ENCODE measurements around the gene B4GALNT4.
"Not testable (repeated sequence)": the region's sequence is repeated elsewhere in the genome, so short reads cannot be mapped to it uniquely, and the experiment has no call there.

The B4GALNT4 gene

DNA sequence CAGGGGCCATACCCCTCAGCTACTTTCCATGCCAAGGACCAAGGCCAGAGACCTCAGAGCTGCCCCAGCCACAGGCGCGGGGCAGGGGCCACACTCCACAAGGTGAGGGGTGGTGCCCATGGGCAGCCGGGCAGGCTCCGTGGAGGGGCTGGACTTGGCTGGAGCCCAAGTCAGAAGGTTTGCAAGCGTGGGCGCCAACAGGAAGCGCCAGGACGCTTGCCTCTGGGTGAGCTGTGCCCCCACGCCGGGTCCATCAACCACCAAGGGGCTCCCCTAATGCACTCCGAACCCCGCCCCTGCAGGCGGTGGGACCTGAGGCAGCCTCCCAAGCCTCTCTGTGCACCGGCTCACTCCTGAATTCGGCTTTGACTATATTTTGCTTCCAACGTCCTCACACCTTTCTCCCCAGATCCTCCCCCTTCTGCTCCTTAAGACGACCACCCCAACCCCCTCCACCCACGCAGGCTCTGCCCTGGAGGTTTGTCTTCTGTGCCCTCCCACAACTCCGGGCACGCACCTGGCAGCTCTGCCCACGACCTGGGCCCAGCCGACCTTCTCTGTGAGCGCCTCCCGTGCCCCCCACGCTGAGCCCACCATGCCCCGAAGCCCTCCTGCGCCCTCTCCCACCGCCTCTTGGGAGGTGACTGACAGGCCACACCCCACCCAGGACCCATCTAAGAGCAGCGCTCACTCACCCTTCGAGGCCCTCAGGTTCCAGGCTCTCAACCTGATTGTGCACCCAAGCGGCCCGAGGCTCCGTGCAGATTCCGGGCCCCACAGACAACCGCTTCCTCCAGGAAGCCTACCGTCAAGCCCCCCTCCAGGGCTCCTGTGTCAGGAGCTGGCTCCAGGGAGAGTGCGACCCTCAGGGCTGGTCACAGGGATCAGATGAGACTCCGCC, 22.1 kb downstream of the B4GALNT4 start:
- no peak for DNase-seq (ENCODE audit: low read depth in 3 of 3)

- no peak for DNase-seq (ENCODE audit: low read depth in 3 of 3)
Measured at GRCh38 chr11:392102-392777, 22.9 kb downstream of the B4GALNT4 start.

DNA sequence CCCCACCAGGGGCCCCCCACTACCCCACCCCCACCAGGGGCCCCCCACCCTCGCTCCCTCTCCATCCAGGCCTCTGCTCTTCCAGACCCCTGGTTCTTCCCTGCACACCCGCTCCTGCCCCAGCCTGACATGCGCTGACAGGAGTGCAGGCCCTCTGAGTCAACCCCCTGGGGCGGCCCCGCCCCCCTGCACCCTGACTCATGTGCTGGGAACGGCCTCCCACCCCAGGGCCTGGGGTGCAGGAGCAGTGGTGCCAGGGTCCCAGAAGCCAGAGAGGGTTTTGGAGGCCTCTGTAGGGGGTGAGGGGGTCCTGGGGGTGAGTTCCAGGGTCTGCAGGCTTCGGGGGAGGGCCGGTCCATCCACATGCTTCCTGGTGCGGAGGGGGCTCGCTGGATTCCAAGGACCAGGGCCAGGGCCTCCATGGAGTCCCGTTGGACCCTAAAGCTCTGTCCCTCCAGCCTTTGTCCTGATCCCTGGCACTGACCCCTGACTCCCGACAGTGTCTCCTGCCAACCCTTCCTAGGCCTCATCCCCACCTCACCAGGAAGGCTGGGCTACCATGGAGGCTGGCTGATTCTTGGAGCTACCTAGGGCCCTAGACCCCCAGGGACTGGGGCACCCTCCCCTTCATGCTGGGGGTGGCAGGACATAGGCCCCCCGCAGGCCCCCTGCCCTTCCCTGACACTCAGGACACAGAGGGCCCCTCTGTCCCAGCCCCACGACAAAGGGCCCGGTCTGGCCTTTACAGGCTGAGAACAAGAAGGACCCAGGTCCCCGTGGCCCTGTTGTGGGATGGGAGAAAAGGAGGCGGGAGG, 24.1 kb downstream of the B4GALNT4 start:
- DNase-seq (ENCODE audit: low read depth in 3 of 3) = no peak

DNA sequence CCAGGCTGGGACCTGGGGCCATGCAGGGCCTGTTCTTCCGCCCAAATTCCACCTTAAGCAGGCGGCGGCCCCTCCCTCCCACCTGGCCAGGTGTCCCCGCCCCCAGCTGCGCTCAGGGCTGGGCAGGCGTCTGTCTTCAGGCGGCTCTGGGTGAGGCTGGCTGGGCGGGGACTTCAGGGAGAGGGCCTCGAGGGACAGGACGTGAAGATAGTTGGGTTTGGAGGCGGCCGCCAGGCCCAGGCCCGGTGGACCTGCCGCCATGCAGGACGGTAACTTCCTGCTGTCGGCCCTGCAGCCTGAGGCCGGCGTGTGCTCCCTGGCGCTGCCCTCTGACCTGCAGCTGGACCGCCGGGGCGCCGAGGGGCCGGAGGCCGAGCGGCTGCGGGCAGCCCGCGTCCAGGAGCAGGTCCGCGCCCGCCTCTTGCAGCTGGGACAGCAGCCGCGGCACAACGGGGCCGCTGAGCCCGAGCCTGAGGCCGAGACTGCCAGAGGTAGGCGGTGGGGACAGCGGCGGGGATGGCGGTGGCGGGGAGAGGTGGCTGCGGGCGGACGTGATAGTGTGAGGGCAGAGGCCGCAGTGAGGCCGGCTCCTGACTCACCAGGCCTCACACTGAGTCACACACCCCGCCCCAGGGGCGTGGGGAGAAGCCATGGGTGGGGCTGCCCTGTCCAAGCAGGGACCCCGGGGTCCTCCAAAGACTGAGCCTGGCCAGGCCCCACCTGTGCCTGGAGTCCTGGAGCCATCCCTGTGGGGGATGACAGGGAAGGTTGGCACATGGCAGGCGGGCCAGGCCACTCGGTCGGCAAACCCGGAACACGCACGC, 24.9 kb downstream of the B4GALNT4 start, which contains the start of gene PKP3:
Gene PKP3 (plus strand): TSS at position 176 of the 824 bp plus-strand sequence. CDS start 84 bp downstream, at position 260.
- no peak for DNase-seq (ENCODE audit: low read depth in 3 of 3)

DNA sequence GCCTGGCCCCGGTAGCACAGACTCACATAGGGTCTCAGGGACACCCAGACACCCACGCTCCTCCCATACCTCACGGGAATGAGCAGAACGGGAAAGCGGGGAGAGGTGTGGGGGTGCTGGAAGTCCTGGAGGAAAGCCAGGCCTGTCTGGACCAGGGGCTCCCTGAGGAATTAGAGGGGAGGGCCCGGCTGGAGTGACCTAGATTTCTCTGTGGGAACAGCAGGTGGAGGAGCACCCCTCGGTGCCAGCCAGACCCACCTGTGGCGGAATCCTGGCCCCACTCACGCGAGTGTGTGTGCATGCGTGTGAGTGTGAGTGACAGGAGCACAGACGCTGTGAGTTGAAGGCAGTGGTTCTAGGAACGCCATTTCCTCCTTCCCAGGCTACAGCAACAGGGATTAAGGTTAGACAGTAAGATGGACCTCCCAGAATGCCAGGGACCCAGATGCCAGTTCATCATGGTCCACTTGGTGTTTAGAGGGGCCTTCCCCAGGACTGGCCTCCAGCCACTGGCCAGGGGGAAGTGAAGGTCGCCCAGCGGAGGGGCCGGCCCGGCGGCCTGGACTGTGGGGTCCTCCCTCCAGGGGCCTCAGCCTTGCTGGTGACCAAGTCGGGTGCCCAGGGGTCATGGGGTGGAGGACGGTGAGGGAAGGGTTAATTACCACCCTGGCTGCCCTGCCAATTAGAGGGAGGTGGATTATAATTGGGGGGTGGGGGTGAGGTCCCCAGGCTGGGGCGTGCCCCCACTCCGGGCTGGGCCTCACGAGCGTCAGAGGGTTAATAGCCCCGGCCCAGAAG, 25.8 kb downstream of the B4GALNT4 start:
- no peak for DNase-seq (ENCODE audit: low read depth in 3 of 3)

DNA sequence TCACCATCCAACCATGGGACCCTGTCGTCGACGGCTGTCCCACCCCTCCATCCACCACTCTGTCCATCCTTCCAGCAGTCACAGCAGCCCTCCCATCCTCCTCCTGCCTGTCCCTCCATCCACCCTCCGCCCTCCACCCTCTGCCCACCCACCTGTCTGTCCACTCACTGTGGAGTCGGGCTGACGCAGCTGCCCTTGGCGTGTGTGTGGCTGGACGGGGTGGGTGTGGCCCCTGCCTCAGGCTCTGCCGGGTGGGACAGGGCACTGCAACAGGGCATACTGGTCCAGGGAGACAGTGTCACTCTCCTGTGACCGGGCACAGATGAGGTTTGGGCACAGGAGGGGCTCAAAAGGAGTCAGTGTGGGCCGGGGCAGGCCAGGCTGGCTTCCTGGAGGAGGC, 26.6 kb downstream of the B4GALNT4 start:
- no peak for DNase-seq (ENCODE audit: low read depth in 3 of 3)

DNA sequence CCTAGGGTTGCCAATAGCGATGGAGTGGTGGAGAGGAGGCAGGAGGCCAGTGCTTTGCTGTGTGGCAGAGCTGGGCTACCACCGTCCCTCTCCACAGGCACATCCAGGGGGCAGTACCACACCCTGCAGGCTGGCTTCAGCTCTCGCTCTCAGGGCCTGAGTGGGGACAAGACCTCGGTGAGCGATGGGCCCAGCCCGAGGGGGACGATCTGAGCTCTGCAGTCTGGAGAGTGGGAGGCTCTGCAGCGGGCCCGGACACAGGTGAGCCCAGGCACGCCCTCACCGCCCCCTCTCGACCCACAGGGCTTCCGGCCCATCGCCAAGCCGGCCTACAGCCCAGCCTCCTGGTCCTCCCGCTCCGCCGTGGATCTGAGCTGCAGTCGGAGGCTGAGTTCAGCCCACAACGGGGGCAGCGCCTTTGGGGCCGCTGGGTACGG, 27.2 kb downstream of the B4GALNT4 start:
- DNase-seq (ENCODE audit: low read depth in 3 of 3) = no peak

GRCh38 chr11:396948-397548, 27.7 kb downstream of the B4GALNT4 start:
- DNase-seq (ENCODE audit: low read depth in 3 of 3) = no peak

DNA sequence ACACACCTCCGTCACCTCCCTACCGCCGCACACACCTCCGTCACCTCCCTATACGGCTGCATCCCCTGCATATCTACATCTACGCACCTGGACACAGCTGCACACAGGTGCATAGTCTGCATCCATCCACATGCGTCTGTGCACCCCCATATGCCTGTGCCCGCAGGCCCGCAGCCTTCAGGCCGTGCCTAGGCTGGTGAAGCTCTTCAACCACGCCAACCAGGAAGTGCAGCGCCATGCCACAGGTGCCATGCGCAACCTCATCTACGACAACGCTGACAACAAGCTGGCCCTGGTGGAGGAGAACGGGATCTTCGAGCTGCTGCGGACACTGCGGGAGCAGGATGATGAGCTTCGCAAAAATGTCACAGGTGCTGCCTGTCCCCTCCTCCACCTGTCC, 29.5 kb downstream of the B4GALNT4 start:
- no peak for DNase-seq (ENCODE audit: low read depth in 3 of 3)

DNA sequence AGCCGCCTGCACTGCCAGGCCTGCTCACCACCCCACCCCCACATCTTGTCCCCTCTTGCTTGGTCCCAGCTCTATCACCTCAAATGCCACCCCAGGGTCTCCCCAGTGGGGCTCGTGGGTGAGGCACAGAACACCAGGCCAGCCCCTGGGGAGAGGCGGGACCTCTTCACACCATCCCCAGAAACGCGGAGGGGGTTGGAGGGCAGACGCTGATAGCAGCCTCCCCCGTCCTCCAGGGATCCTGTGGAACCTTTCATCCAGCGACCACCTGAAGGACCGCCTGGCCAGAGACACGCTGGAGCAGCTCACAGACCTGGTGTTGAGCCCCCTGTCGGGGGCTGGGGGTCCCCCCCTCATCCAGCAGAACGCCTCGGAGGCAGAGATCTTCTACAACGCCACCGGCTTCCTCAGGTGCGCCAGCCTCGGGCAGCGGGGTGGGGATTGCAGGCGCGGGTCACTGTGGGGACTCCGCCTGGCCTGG, 30.5 kb downstream of the B4GALNT4 start:
- no peak for DNase-seq (ENCODE audit: low read depth in 3 of 3)

GRCh38 chr11:400241-400689, 31.0 kb downstream of the B4GALNT4 start:
- no peak for DNase-seq (ENCODE audit: low read depth in 3 of 3)

- DNase-seq (ENCODE audit: low read depth in 3 of 3) = not testable (repeated sequence)
Measured at GRCh38 chr11:401196-401595, 31.9 kb downstream of the B4GALNT4 start.

- no peak for DNase-seq (ENCODE audit: low read depth in 3 of 3)
Measured at GRCh38 chr11:403021-403760, 33.9 kb downstream of the B4GALNT4 start.

- no peak for DNase-seq (ENCODE audit: low read depth in 3 of 3)
Measured at GRCh38 chr11:403761-404431, 34.6 kb downstream of the B4GALNT4 start.

GRCh38 chr11:404551-405264, 35.4 kb downstream of the B4GALNT4 start:
- DNase-seq (ENCODE audit: low read depth in 3 of 3) = no peak

- no peak for DNase-seq (ENCODE audit: low read depth in 3 of 3)
Measured at GRCh38 chr11:405323-405953, 36.1 kb downstream of the B4GALNT4 start.

All from stimulated activated CD4-positive, alpha-beta T cell treated with anti-CD3 and anti-CD28 coated beads, TNF-alpha, amount 100 ng/mL, for 24 hours (primary cell).